Measurements from ENCODE around the gene CNKSR3. TPM values are rescaled to one million over a fixed set of nuclear protein-coding genes. Genes with fewer than 3 reads are reported as not detected.

CNKSR3 gene
- total and polyA plus RNA-seq, 2 of the 8 experiments (the other 6 are each of a cell fraction or from before 2014, with no cell fraction given), result 1.2 to 6.2 TPM

DNA sequence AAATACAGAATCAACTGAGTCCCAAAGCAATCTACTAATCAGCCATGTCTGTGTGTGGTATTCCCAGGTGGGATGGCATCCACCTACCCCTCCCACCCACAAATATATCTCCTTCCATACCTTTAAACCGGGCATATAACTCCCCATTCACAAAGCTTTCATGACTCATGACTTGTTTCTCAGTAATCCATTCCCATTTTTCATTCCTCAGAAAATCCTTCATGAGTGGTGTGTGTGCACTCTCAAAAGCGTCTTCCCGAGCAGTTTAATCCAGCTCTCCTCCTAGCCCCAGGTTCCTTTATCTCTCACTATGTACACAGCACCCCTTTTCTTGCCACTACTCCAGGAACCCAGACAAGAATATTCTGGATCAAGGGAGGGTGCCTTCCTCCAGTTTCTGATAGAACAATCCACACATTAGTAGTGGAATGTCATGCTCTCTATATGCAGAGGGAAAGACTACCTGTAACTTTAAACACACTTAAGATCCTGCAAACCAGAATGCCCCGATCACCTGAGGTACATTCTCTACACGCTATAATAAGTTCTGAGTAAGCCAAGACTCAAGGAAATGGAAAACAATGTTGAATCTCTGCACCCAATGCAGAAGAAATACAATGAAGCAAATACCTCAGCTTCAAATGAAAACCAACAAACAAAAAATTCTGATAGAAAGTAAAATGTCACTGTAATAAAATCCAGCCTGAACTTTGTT is 98.2 kb downstream of the CNKSR3 start:
- no peak overlapping the region for H2BK20ac ChIP-seq (ENCODE audit: low read length)
- no peak overlapping the region for H3K4me2 ChIP-seq (ENCODE audit: insufficient read depth in 1 of 2, low read depth in 2 of 2, low read length in 2 of 2)
- H4K91ac ChIP-seq (replicated peaks; ENCODE audit: insufficient read length, low read length), result no peak overlapping the region
- no peak overlapping the region for H3K14ac ChIP-seq (ENCODE audit: insufficient read length)
- H3K4me3 ChIP-seq (ENCODE audit: extremely low read depth in 1 of 4, insufficient read depth in 2 of 4, low read depth in 3 of 4, low read length in 4 of 4), result no peak overlapping the region
- H3K79me2 ChIP-seq (ENCODE audit: control insufficient read depth in 1 of 2, insufficient read depth in 2 of 2, low read length in 2 of 2), result no peaks in the 10 kb centered on the region
- H2AFZ ChIP-seq (ENCODE audit: low read length), result no peak overlapping the region
- H3K79me1 ChIP-seq (ENCODE audit: low read depth, low read length), result no peaks in the 10 kb centered on the region
- no peaks in the 10 kb centered on the region for H4K20me1 ChIP-seq (replicated peaks in 1 of 2; ENCODE audit: control insufficient read depth in 1 of 2, insufficient read depth in 2 of 2, low read length in 2 of 2)
- no peaks in the 10 kb centered on the region for H3K27me3 ChIP-seq (replicated peaks in 1 of 4; ENCODE audit: control insufficient read depth in 3 of 4, extremely low read depth in 1 of 4, insufficient read depth in 3 of 4, low read length in 3 of 4)
- H3K36me3 ChIP-seq (ENCODE audit: control insufficient read depth in 2 of 4, insufficient read depth in 4 of 4, low read length in 3 of 4), result peaks cover 0 to 5% (median 2%) of the 10 kb centered on the region in 4 experiments; a peak in 2 of 8 replicates
- H2BK5ac ChIP-seq (ENCODE audit: low read depth, low read length), result no peak overlapping the region
- no peaks in the 10 kb centered on the region for H3K9me3 ChIP-seq (ENCODE audit: insufficient read depth in 2 of 2, low read depth in 1 of 2, low read length in 1 of 2)
- POLR2A ChIA-PET (ENCODE audit: partially characterized antibody), result interaction anchor here (0.6 kb wide), 1 partner anchor 9 kb away, joined by 3 read pairs; no protein-coding TSS in a partner anchor
- H2BK120ac ChIP-seq (replicated peaks; ENCODE audit: low read depth, low read length), result no peak overlapping the region
- no peak overlapping the region for H3K18ac ChIP-seq (ENCODE audit: extremely low read depth, low read length)
- no peak for FAIRE-seq
- H2AK5ac ChIP-seq (ENCODE audit: low read depth, low read length), result no peak overlapping the region
- no peak overlapping the region for H3K23ac ChIP-seq (ENCODE audit: insufficient read length)
- H3K56ac ChIP-seq (replicated peaks; ENCODE audit: insufficient read length, low read depth, low read length), result no peak overlapping the region
- no peak overlapping the region for H4K5ac ChIP-seq (ENCODE audit: insufficient read length, low read depth, low read length)
- H4K8ac ChIP-seq (ENCODE audit: extremely low read depth, insufficient read depth, low read length), result no peak overlapping the region
- no peak for DNase-seq (ENCODE audit: low read depth in 1 of 2, low spot score in 2 of 2)
- no peak overlapping the region for H3K27ac ChIP-seq (ENCODE audit: low read depth, low read length)
- H2BK15ac ChIP-seq (ENCODE audit: low read length), result no peak overlapping the region
- no peak overlapping the region for H3K4ac ChIP-seq (replicated peaks; ENCODE audit: insufficient read length, low read depth, low read length)
- no peaks in the 10 kb centered on the region for H3K23me2 ChIP-seq (ENCODE audit: low read depth, low read length)
- no peak overlapping the region for H2BK12ac ChIP-seq (ENCODE audit: low read depth, low read length)
- TF ChIP-seq KDM1A (IDR thresholded peaks at IDR 0.05; ENCODE audit: borderline replicate concordance, low read length) (no peak), JUND (IDR thresholded peaks at IDR 0.05; ENCODE audit: low read length) (no peak), PHF8 (conservative IDR thresholded peaks at IDR 0.05; ENCODE audit: low read depth, low read length) (no peak), TAF7 (optimal IDR thresholded peaks at IDR 0.05; ENCODE audit: borderline replicate concordance, low read depth, low read length) (no peak), RAD21 (IDR thresholded peaks at IDR 0.05 in 1 of 2, conservative IDR thresholded peaks at IDR 0.05 in 1 of 2; ENCODE audit: low read depth in 2 of 2, low read length in 2 of 2) (no peak), SP4 (IDR thresholded peaks at IDR 0.05; ENCODE audit: low read length) (no peak), CHD2 (IDR thresholded peaks at IDR 0.05; ENCODE audit: low read length) (no peak), ASH2L (IDR thresholded peaks at IDR 0.05; ENCODE audit: low read length) (no peak), TCF12 (IDR thresholded peaks at IDR 0.05; ENCODE audit: low read depth, low read length) (no peak)
- TF ChIP-seq, protein P1, sequence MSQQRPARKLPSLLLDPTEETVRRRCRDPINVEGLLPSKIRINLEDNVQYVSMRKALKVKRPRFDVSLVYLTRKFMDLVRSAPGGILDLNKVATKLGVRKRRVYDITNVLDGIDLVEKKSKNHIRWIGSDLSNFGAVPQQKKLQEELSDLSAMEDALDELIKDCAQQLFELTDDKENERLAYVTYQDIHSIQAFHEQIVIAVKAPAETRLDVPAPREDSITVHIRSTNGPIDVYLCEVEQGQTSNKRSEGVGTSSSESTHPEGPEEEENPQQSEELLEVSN (IDR thresholded peaks at IDR 0.05), result no peak
- H3K9ac ChIP-seq (replicated peaks in 1 of 4; ENCODE audit: extremely low read depth in 1 of 4, low read depth in 3 of 4, low read length in 3 of 4), result no peak overlapping the region
- WGBS, 2 experiments (ENCODE audit: extremely low coverage in 1 of 2, insufficient coverage in 1 of 2, insufficient read length in 1 of 2, insufficient replicate concordance in 2 of 2, low coverage in 1 of 2, low lambda C conversion rate in 2 of 2, missing lambda C conversion rate in 1 of 2), result 95% methylated on average over 5 of the region's 5 CpGs; no CpG with 5 or more reads in 1 of the 2 experiments
- CTCF ChIA-PET (ENCODE audit: partially characterized antibody), result interaction anchor here (0.6 to 1.5 kb wide), 2 partner anchors 88 to 340 kb away, joined by 3 read pairs; no protein-coding TSS in a partner anchor
- 0 out of 7 replicates have a peak, but pooled peaks cover 0 to 3% (median 0%) of the 10 kb centered on the region in 4 experiments for H3K4me1 ChIP-seq (replicated peaks in 1 of 4; ENCODE audit: control insufficient read depth in 3 of 4, insufficient read depth in 4 of 4, low read length in 3 of 4)
